ENCODE measurements around the gene CCDC89. TPM values are rescaled to one million over a fixed set of nuclear protein-coding genes. Genes with fewer than 3 reads are reported as not detected.

The CCDC89 gene
- total and polyA plus RNA-seq, 9 of the 15 experiments (the other 6 are each of a cell fraction or from before 2014, with no cell fraction given): 0.07 to 0.09 TPM; not detected in 7

- TF ChIP-seq DACH1 (IDR thresholded peaks at IDR 0.05; ENCODE audit: partially characterized antibody) (no peak), RAD21 (CRISPR knock-in tag; conservative IDR thresholded peaks at IDR 0.05 in 1 of 2, IDR thresholded peaks at IDR 0.05 in 1 of 2) (no peak), ZNF311 (CRISPR knock-in tag; IDR thresholded peaks at IDR 0.05) (no peak), ZNF740 (CRISPR knock-in tag; IDR thresholded peaks at IDR 0.05) (no peak), ZNF740 (tag; IDR thresholded peaks at IDR 0.05) (no peak)
Observed at GRCh38 chr11:85718126-85718943, 32.3 kb upstream of the CCDC89 start (continued).

- BruUV-seq (replicated peaks): no TSS peak
- TF ChIP-seq ZNF239 (CRISPR knock-in tag; IDR thresholded peaks at IDR 0.05) (no peak), NFE2 (IDR thresholded peaks at IDR 0.05; ENCODE audit: low read depth) (no peak), ZNF217 (CRISPR knock-in tag; IDR thresholded peaks at IDR 0.05) (no peak), ZSCAN29 (IDR thresholded peaks at IDR 0.05) (no peak), BRD9 (IDR thresholded peaks at IDR 0.05; ENCODE audit: low read depth, partially characterized antibody) (no peak), CCNT2 (IDR thresholded peaks at IDR 0.05; ENCODE audit: borderline replicate concordance, extremely low read depth, insufficient read length, low read depth, low read length) (no peak), MTA2 (IDR thresholded peaks at IDR 0.05; ENCODE audit: low read depth) (no peak), ZNF609 (CRISPR knock-in tag; IDR thresholded peaks at IDR 0.05; ENCODE audit: borderline replicate concordance) (no peak)
Observed at GRCh38 chr11:85717429-85717828, 31.4 kb upstream of the CCDC89 start.

More at GRCh38 chr11:85717429-85717828, 31.4 kb upstream of the CCDC89 start:
- in situ Hi-C loops (cut with MboI) (no loop called here), intact Hi-C loops (cut with micrococcal nuclease) (no loop called here)
- ATAC-seq: no peak
- Histone ChIP-seq H3K9me3 (replicated peaks; ENCODE audit: control insufficient read depth, insufficient read depth, low read depth, low read length) (no peaks in the 10 kb centered on the region), H4K20me1 (replicated peaks; ENCODE audit: control insufficient read depth, insufficient read depth, low read length) (no peaks in the 10 kb centered on the region), H3K4me1 (replicated peaks in 1 of 2; ENCODE audit: control insufficient read depth in 2 of 2, insufficient read depth in 2 of 2, low read length in 2 of 2) (no peaks in the 10 kb centered on the region), H2AFZ (ENCODE audit: low read depth, low read length) (no peak overlapping the region), H3K9me1 (ENCODE audit: control insufficient read depth, insufficient read depth, low read length) (no peaks in the 10 kb centered on the region), H3K9ac (ENCODE audit: insufficient read depth in 1 of 2, low read depth in 2 of 2, low read length in 2 of 2) (no peak overlapping the region), H3K27me3 (ENCODE audit: control insufficient read depth in 2 of 2, insufficient read depth in 2 of 2, low read length in 2 of 2) (peaks cover 0 to 3% of the 10 kb centered on the region in 2 experiments; a peak in 3 of 5 replicates), H3K27ac (ENCODE audit: extremely low read depth, low read depth, low read length) (no peak overlapping the region), H3K79me2 (ENCODE audit: control insufficient read depth, insufficient read depth, low read length) (no peaks in the 10 kb centered on the region), H3K4me2 (ENCODE audit: insufficient read depth, low read length) (no peak overlapping the region), H3K36me3 (ENCODE audit: control insufficient read depth, insufficient read depth, low read length) (no peaks in the 10 kb centered on the region), H3K4me3 (no peak overlapping the region)
- ChIA-PET CTCF (ENCODE audit: low intra/inter-chr PET ratio) (no interaction called here), POLR2A (interaction anchor here (0.6 kb wide), 1 partner anchor 42 kb away, joined by 3 read pairs; no protein-coding TSS in a partner anchor)
- WGBS (ENCODE audit: insufficient coverage, low coverage, missing lambda C conversion rate): 0% methylated on average over 2 of the region's 2 CpGs
- no peak for DNase-seq (ENCODE audit: extremely low read depth in 1 of 4, low spot score in 3 of 4)
- FAIRE-seq: no peak
